Spleen (tissue), 11 donors: ENCODE measurements around the gene HOXD11. TPM values are rescaled to one million over a fixed set of nuclear protein-coding genes. Genes with fewer than 3 reads are reported as not detected.
A peak's percentile ranks its signal among the peaks of the same experiment; 100 is the strongest.

Experiments used
- DNase-seq: peaks from one replicate; pipeline ENCODE4 v3.0.0-alpha.2; 2020
- H3K27ac ChIP-seq, 8 donors: fragments of 200-600 bp; sonication (generic) in 7 of 8; 1 replicate in 4 of 8; 2 replicates in 4 of 8; pipeline versions ENCODE4 v1.5.0 to v1.8.0; 2016 to 2021; ENCODE audit warnings: inconsistent platforms in 4 of 8, mild to moderate bottlenecking in 4 of 8, moderate library complexity in 1 of 8
- H3K27me3 ChIP-seq, 7 donors: fragments of 200-600 bp; sonication (generic) in 6 of 7; replicated peaks in 1 of 7; 1 replicate in 4 of 7; 2 replicates in 3 of 7; pipeline versions ENCODE4 v1.5.0 to v1.8.0; 2016 to 2021; ENCODE audit warnings: inconsistent platforms in 3 of 7, mild to moderate bottlenecking in 1 of 7
- H3K36me3 ChIP-seq, 6 donors: fragments of 200-600 bp; sonication (generic) in 5 of 6; 1 replicate in 4 of 6; 2 replicates in 2 of 6; pipeline versions ENCODE4 v1.5.0 to v1.8.0; 2016 to 2021; ENCODE audit warnings: inconsistent platforms in 2 of 6
- H3K4me1 ChIP-seq, 6 donors: fragments of 200-600 bp; sonication (generic) in 5 of 6; 1 replicate in 3 of 6; 2 replicates in 3 of 6; pipeline versions ENCODE4 v1.5.0 to v1.8.0; 2016 to 2021; ENCODE audit warnings: inconsistent platforms in 3 of 6
- H3K4me3 ChIP-seq, 8 donors: fragments of 200-600 bp; sonication (generic) in 7 of 8; 1 replicate in 4 of 8; 2 replicates in 4 of 8; pipeline versions ENCODE4 v1.5.0 to v1.8.0; 2016 to 2021; ENCODE audit warnings: inconsistent platforms in 4 of 8, mild to moderate bottlenecking in 4 of 8, moderate library complexity in 2 of 8
- H3K9me3 ChIP-seq, 8 donors: fragments of 200-600 bp; sonication (generic) in 7 of 8; 1 replicate in 4 of 8; 2 replicates in 4 of 8; pipeline versions ENCODE4 v1.5.0 to v1.8.0; 2016 to 2021; ENCODE audit warnings: inconsistent platforms in 4 of 8
- CTCF ChIP-seq, 11 experiments: fragments of 200-600 bp in 7 of 11; fragments of 450-650 bp in 4 of 11; sonication (generic) in 4 of 11; IDR thresholded peaks in 8 of 11; conservative IDR thresholded peaks in 3 of 11; 1 replicate in 7 of 11; 2 replicates in 4 of 11; pipeline versions ENCODE4 v1.4.0 to v1.8.0; 2016 to 2021; ENCODE audit warnings: antibody characterized with exemption in 11 of 11, inconsistent platforms in 4 of 11, mild to moderate bottlenecking in 1 of 11
- POLR2A ChIP-seq, 3 donors: fragments of 450-650 bp; IDR thresholded peaks; one replicate each; pipeline ENCODE4 v1.5.1; 2017; ENCODE audit warnings: antibody characterized with exemption in 3 of 3, mild to moderate bottlenecking in 1 of 3
- POLR2AphosphoS5 ChIP-seq, 3 donors: sonication (generic); formaldehyde crosslinking; IDR thresholded peaks; one replicate each; pipeline ENCODE4 v1.5.1; 2017; ENCODE audit warnings: antibody characterized with exemption in 3 of 3
- WGBS, 5 donors: extraction: QIAGEN DNeasy Blood & Tissue Kit in 3 of 5; methylation state at CpG; one replicate each; pipeline versions ENCODE4 v1.1.5 to v1.1.7; 2013 to 2018; 5-methylcytosine and 5-hydroxymethylcytosine counted together
- intact Hi-C: fragments of 100-400 bp; cut with DNase I; formaldehyde crosslinking; loops from one replicate; pipeline ENCODE4 v1.15.0; 2023; ENCODE audit warnings: low total_unique reads
- polyA plus RNA-seq, 3 donors: library from polyadenylated mRNA; stranded (reverse); fragments of 200-250 nt; gene quantifications; one replicate each; pipeline ENCODE4 v1.2.1, GENCODE V29; 2013
- total RNA-seq, 7 donors: library from RNA; depleted of rRNA in 3 of 7; stranded (reverse); fragments of >200 nt in 3 of 7; fragmentation: NEBNext Ultra II Directional in 4 of 7; extraction: Animal tissue kit (Norgen Biotek cat#: 25700) in 4 of 7; gene quantifications; one replicate each; pipeline versions ENCODE4 v1.1.0 to v1.2.1, GENCODE V29; 2016 to 2021
- donor health status: healthy with polysubstance abuse.
- donor health status: DM: no; HTN: no; CAD: no; lungs with moderate emphysema.
- donor health status: DM: no; HTN: no; CAD: no.
- donor health status: Bipolar disorder and iron deficiency.
- donor health status: healthy.
- donor health status: DM: no; HTN: no; CAD: no.
- donor health status: DM: yes; HTN: yes; CAD: no.

HOXD11 gene
- total and polyA plus RNA-seq, 10 donors: not detected

GRCh38 chr2:176117162-176117822 is 10.2 kb downstream of the HOXD11 start:
- TF ChIP-seq CTCF (IDR thresholded peaks at IDR 0.05 in 8 of 11, conservative IDR thresholded peaks at IDR 0.05 in 3 of 11) (no peak), POLR2A (IDR thresholded peaks at IDR 0.05) (no peak), POLR2AphosphoS5 (IDR thresholded peaks at IDR 0.05) (no peak)
- H3K4me3 ChIP-seq: no peak overlapping the region
- H3K36me3 ChIP-seq: no peaks in the 10 kb centered on the region
- peaks cover 0 to 11% (median 0%) of the 10 kb centered on the region in 8 donors for H3K9me3 ChIP-seq
- intact Hi-C loops: loop anchor here (10.0 kb wide), 1 partner anchor 698 kb away; no protein-coding TSS in a partner anchor
- H3K27ac ChIP-seq: no peak overlapping the region
- WGBS, 5 donors: 20 to 37% (median 22%) methylated on average over 27 to 40 of the region's 40 CpGs
- no peak for DNase-seq
- peaks cover 0 to 31% (median 13%) of the 10 kb centered on the region in 6 donors for H3K4me1 ChIP-seq
- peaks cover 8 to 100% (median 100%) of the 10 kb centered on the region in 7 donors for H3K27me3 ChIP-seq

GRCh38 chr2:176117823-176118371 is 10.8 kb downstream of the HOXD11 start:
- TF ChIP-seq CTCF (IDR thresholded peaks at IDR 0.05 in 8 of 11, conservative IDR thresholded peaks at IDR 0.05 in 3 of 11) (no peak), POLR2A (IDR thresholded peaks at IDR 0.05) (no peak), POLR2AphosphoS5 (IDR thresholded peaks at IDR 0.05) (no peak)
- Histone ChIP-seq H3K27me3 (peaks cover 6 to 100% (median 100%) of the 10 kb centered on the region in 7 donors), H3K36me3 (no peaks in the 10 kb centered on the region), H3K4me1 (peaks cover 0 to 37% (median 19%) of the 10 kb centered on the region in 6 donors), H3K9me3 (peaks cover 0 to 11% (median 0%) of the 10 kb centered on the region in 8 donors), H3K4me3 (no peak overlapping the region), H3K27ac (no peak overlapping the region)
- intact Hi-C loops: loop anchor here (10.0 kb wide), 1 partner anchor 697 kb away; no protein-coding TSS in a partner anchor
- no peak for DNase-seq
- 10 to 17% (median 14%) methylated on average over 11 of the region's 11 CpGs for WGBS, 5 donors

GRCh38 chr2:176118601-176119339 is 11.7 kb downstream of the HOXD11 start:
- H3K4me3 ChIP-seq: peak overlapping the region in 1 of 8 donors; percentile 31
- H3K4me1 ChIP-seq: peaks cover 0 to 46% (median 25%) of the 10 kb centered on the region in 6 donors
- intact Hi-C loops: loop anchor here (10.0 kb wide), 1 partner anchor 696 kb away; no protein-coding TSS in a partner anchor
- DNase-seq: no peak
- TF ChIP-seq CTCF (IDR thresholded peaks at IDR 0.05 in 8 of 11, conservative IDR thresholded peaks at IDR 0.05 in 3 of 11) (peak in 4 of 11 experiments; percentile 17 to 36 (median 26)), POLR2A (IDR thresholded peaks at IDR 0.05) (no peak), POLR2AphosphoS5 (IDR thresholded peaks at IDR 0.05) (peak in 1 of 3 donors; percentile 12)
- H3K27me3 ChIP-seq: peaks cover 13 to 100% (median 100%) of the 10 kb centered on the region in 7 donors
- H3K36me3 ChIP-seq: no peaks in the 10 kb centered on the region
- 11 to 17% (median 12%) methylated on average over 24 of the region's 24 CpGs for WGBS, 5 donors
- H3K27ac ChIP-seq: no peak overlapping the region
- H3K9me3 ChIP-seq: peaks cover 0 to 11% (median 0%) of the 10 kb centered on the region in 8 donors
